Measurements from ENCODE around the gene VPS18.

VPS18 gene

GRCh38 chr15:40938536-40938870 lies 44.3 kb downstream of the VPS18 start:
- no peak for DNase-seq

GRCh38 chr15:40940296-40940801 lies 46.1 kb downstream of the VPS18 start:
- no peak for DNase-seq

GRCh38 chr15:40941068-40941527 lies 46.8 kb downstream of the VPS18 start:
- DNase-seq = no peak

GRCh38 chr15:40941528-40942336 lies 47.5 kb downstream of the VPS18 start:
- DNase-seq = peak; percentile 77

GRCh38 chr15:40942337-40942854 lies 48.1 kb downstream of the VPS18 start:
- no peak for DNase-seq

- DNase-seq = no peak
Measured at GRCh38 chr15:40942878-40943277, 48.6 kb downstream of the VPS18 start.

GRCh38 chr15:40943764-40944365 lies 49.6 kb downstream of the VPS18 start:
- no peak for DNase-seq

GRCh38 chr15:40944510-40945296 lies 50.5 kb downstream of the VPS18 start:
- DNase-seq = no peak

GRCh38 chr15:40948706-40949473 lies 54.6 kb downstream of the VPS18 start:
- DNase-seq = no peak

GRCh38 chr15:40949756-40950207 lies 55.5 kb downstream of the VPS18 start:
- no peak for DNase-seq

GRCh38 chr15:40951764-40952163 lies 57.5 kb downstream of the VPS18 start:
- no peak for DNase-seq

GRCh38 chr15:40952301-40952900 lies 58.2 kb downstream of the VPS18 start:
- DNase-seq = peak; percentile 38

- DNase-seq = peak; percentile 97
Measured at GRCh38 chr15:40952901-40953712, 58.9 kb downstream of the VPS18 start, which contains the start of gene CHAC1. CHAC1 (plus strand) TSS chr15:40953471; CDS start chr15:40953584, 113 bp downstream.

Data from stimulated activated CD8-positive, alpha-beta memory T cell treated with anti-CD3 and anti-CD28 coated beads, Interleukin-4, amount 100 ng/mL, for 48 hours (primary cell).